A673 (cell line): ENCODE measurements around the gene TOM1L2.

ENCODE experiments used
- CTCF ChIP-seq: fragments of 300-800, 200-600 bp; sonication (generic); conservative IDR thresholded peaks from 2 replicates; pipeline ENCODE4 v1.5.1; 2017; ENCODE audit warnings: low read depth, mild to moderate bottlenecking, antibody characterized with exemption, low read length, moderate library complexity, mixed read lengths
- EZH2 ChIP-seq: fragments of 200-600 bp; sonication (generic); IDR thresholded peaks from 2 replicates; pipeline ENCODE4 v1.6.1; 2017; ENCODE audit warnings: borderline replicate concordance, low read depth, mild to moderate bottlenecking, mixed read lengths, antibody characterized with exemption, low read length; ENCODE audit not compliant: poor library complexity, severe bottlenecking

- TF ChIP-seq CTCF (no peak), EZH2 (no peak)
Measured at GRCh38 chr17:17815062-17815406, 157.2 kb downstream of the TOM1L2 start.
